SK-N-SH (cell line): ENCODE results near the gene PTGR3. TPM values are rescaled to one million over a fixed set of nuclear protein-coding genes. Genes with fewer than 3 reads are reported as not detected.

Experiments used
- CTCF ChIA-PET: fragments of 300-600, 350-600 bp; formaldehyde crosslinking; extraction: SDS; loops from one replicate; lab custom pipeline; 2021; lab: Yijun Ruan, JAX
- POLR2A ChIA-PET: fragments of 350-600 bp; sonication (Branson Sonifier 250); formaldehyde crosslinking; extraction: SDS; loops from one replicate; lab custom pipeline; 2020; ENCODE audit warnings: antibody characterized with exemption, inconsistent platforms; lab: Yijun Ruan, JAX
- DNase-seq: peaks from one replicate; pipeline ENCODE4 v3.0.0; 2012
- H2AFZ ChIP-seq: fragments of 200-600 bp; sonication (generic); 2 replicates; pipeline ENCODE4 v1.8.1; 2016; ENCODE audit warnings: antibody characterized with exemption, mild to moderate bottlenecking, low read depth
- H3F3A ChIP-seq: fragments of 200-600 bp; sonication (generic); replicated peaks from 2 replicates; pipeline ENCODE3; 2016; ENCODE audit warnings: antibody characterized with exemption, mild to moderate bottlenecking; ENCODE audit not compliant: insufficient read depth
- H3K27ac ChIP-seq, 2 experiments: fragments of 200-500 bp in 1 of 2; fragments of 200-600 bp in 1 of 2; sonication (Bioruptor generic) in 1 of 2; sonication (generic), shearing (Covaris generic) in 1 of 2; 2 replicates each; pipeline versions ENCODE4 v1.5.1 to v1.6.1; 2014 to 2016; ENCODE audit warnings: low read depth in 2 of 2, inconsistent platforms in 1 of 2, low read length in 1 of 2, mild to moderate bottlenecking in 1 of 2, mixed read lengths in 1 of 2
- H3K27me3 ChIP-seq: fragments of 200-600 bp; sonication (generic), shearing (Covaris generic); 2 replicates; pipeline ENCODE4 v1.6.1; 2016; ENCODE audit warnings: mixed run types; ENCODE audit not compliant: insufficient read depth
- H3K36me3 ChIP-seq, 2 experiments: fragments of 200-500 bp in 1 of 2; fragments of 200-600 bp in 1 of 2; sonication (Bioruptor generic) in 1 of 2; sonication (generic) in 1 of 2; replicated peaks in 1 of 2; 2 replicates each; pipeline versions ENCODE3 to v1.5.1; 2014 to 2016; ENCODE audit warnings: low read length in 1 of 2, mild to moderate bottlenecking in 1 of 2; ENCODE audit not compliant: insufficient read depth in 2 of 2, control insufficient read depth in 1 of 2
- H3K4me1 ChIP-seq, 2 experiments: fragments of 200-500 bp in 1 of 2; fragments of 200-600 bp in 1 of 2; sonication (Bioruptor generic) in 1 of 2; sonication (generic), shearing (Covaris generic) in 1 of 2; 2 replicates each; pipeline versions ENCODE4 v1.5.1 to v1.6.1; 2014 to 2016; ENCODE audit warnings: low read depth in 1 of 2, low read length in 1 of 2, mixed run types in 1 of 2; ENCODE audit not compliant: insufficient read depth in 2 of 2, control insufficient read depth in 1 of 2
- H3K4me2 ChIP-seq: fragments of 200-600 bp; sonication (generic), shearing (Covaris generic); 2 replicates; pipeline ENCODE4 v1.6.1; 2017; ENCODE audit warnings: mixed run types
- H3K4me3 ChIP-seq, 2 experiments: fragments of 200-500 bp in 1 of 2; fragments of 200-600 bp in 1 of 2; sonication (Bioruptor generic) in 1 of 2; sonication (generic), shearing (Covaris generic) in 1 of 2; 2 replicates each; pipeline versions ENCODE4 v1.5.1 to v1.8.1; 2014 to 2016; ENCODE audit warnings: low read depth in 2 of 2, inconsistent platforms in 1 of 2, low read length in 1 of 2, mild to moderate bottlenecking in 1 of 2, mixed read lengths in 1 of 2, moderate library complexity in 1 of 2
- H3K79me2 ChIP-seq: fragments of 200-600 bp; sonication (generic); 2 replicates; pipeline ENCODE4 v1.8.1; 2017; ENCODE audit warnings: mild to moderate bottlenecking; ENCODE audit not compliant: insufficient read depth
- H3K9ac ChIP-seq: fragments of 200-600 bp; sonication (generic); 2 replicates; pipeline ENCODE4 v1.6.1; 2017; ENCODE audit warnings: mixed run types
- H3K9me2 ChIP-seq: fragments of 200-600 bp; sonication (generic); 2 replicates; pipeline ENCODE4 v1.6.1; 2017; ENCODE audit warnings: mixed run types
- H3K9me3 ChIP-seq: fragments of 200-600 bp; sonication (generic); 2 replicates; pipeline ENCODE4 v1.6.1; 2017; ENCODE audit warnings: mixed run types, mild to moderate bottlenecking, moderate library complexity
- H4K20me1 ChIP-seq: fragments of 200-600 bp; sonication (generic); 2 replicates; pipeline ENCODE4 v1.6.1; 2017; ENCODE audit warnings: mild to moderate bottlenecking, mixed run types; ENCODE audit not compliant: insufficient read depth
- ELF1 ChIP-seq: IDR thresholded peaks from 2 replicates; pipeline ENCODE4 v1.4.0; 2012
- EP300 ChIP-seq, 2 experiments: IDR thresholded peaks; 2 replicates each; pipeline versions ENCODE4 v1.4.0 to v1.6.1; 2012; ENCODE audit warnings: borderline replicate concordance in 1 of 2, low read depth in 1 of 2, low read length in 1 of 2
- FOSL2 ChIP-seq: IDR thresholded peaks from 2 replicates; pipeline ENCODE4 v1.4.0; 2012; ENCODE audit warnings: low read depth, mild to moderate bottlenecking, moderate library complexity, borderline replicate concordance
- FOXJ3 ChIP-seq: sonication (generic); formaldehyde crosslinking; IDR thresholded peaks from 2 replicates; pipeline ENCODE4 v1.5.1; 2020; ENCODE audit warnings: mild to moderate bottlenecking, missing genetic modification reagents
- FOXM1 ChIP-seq: IDR thresholded peaks from 2 replicates; pipeline ENCODE4 v1.4.0; 2012; ENCODE audit warnings: low read depth, mild to moderate bottlenecking
- MEF2A ChIP-seq: IDR thresholded peaks from 2 replicates; pipeline ENCODE4 v1.4.0; 2012; ENCODE audit warnings: low read depth, borderline replicate concordance
- NFIC ChIP-seq: IDR thresholded peaks from 2 replicates; pipeline ENCODE4 v1.4.0; 2012; ENCODE audit warnings: borderline replicate concordance
- NRF1 ChIP-seq: IDR thresholded peaks from 2 replicates; pipeline ENCODE4 v1.6.1; 2012; ENCODE audit warnings: low read depth, mild to moderate bottlenecking, low read length
- POLR2AphosphoS5 ChIP-seq: IDR thresholded peaks from 2 replicates; pipeline ENCODE4 v1.6.1; 2012; ENCODE audit warnings: low read depth, low read length
- RAD21 ChIP-seq: IDR thresholded peaks from 2 replicates; pipeline ENCODE4 v1.6.1; 2012; ENCODE audit warnings: mild to moderate bottlenecking, low read length
- RFX5 ChIP-seq: IDR thresholded peaks from 2 replicates; pipeline ENCODE4 v1.6.1; 2012; ENCODE audit warnings: mild to moderate bottlenecking, improper control_type of control experiment, low read length
- RXRA ChIP-seq: IDR thresholded peaks from 2 replicates; pipeline ENCODE4 v1.4.0; 2012; ENCODE audit warnings: low read depth, mild to moderate bottlenecking, borderline replicate concordance
- SIN3A ChIP-seq: IDR thresholded peaks from 2 replicates; pipeline ENCODE4 v1.6.1; 2012; ENCODE audit warnings: low read depth, mild to moderate bottlenecking, low read length, moderate library complexity, borderline replicate concordance
- SMC3 ChIP-seq: IDR thresholded peaks from 2 replicates; pipeline ENCODE4 v1.6.1; 2012; ENCODE audit warnings: low read depth, low read length, improper control_type of control experiment
- TAF1 ChIP-seq: IDR thresholded peaks from 2 replicates; pipeline ENCODE4 v1.6.1; 2012; ENCODE audit warnings: low read depth, mild to moderate bottlenecking, low read length, moderate library complexity, borderline replicate concordance
- TCF12 ChIP-seq: IDR thresholded peaks from 2 replicates; pipeline ENCODE4 v1.4.0; 2012
- TEAD4 ChIP-seq: IDR thresholded peaks from 2 replicates; pipeline ENCODE4 v1.4.0; 2012; ENCODE audit warnings: mild to moderate bottlenecking, borderline replicate concordance; ENCODE audit not compliant: insufficient read depth
- WGBS: methylation state at CpG from one replicate; pipeline ENCODE4 v1.1.6; 2017; ENCODE audit warnings: low lambda C conversion rate; 5-methylcytosine and 5-hydroxymethylcytosine counted together
- polyA plus RNA-seq, 3 experiments: library from polyadenylated mRNA; depleted of rRNA; stranded (reverse); fragments of >200 nt; gene quantifications; 2 replicates each; pipeline ENCODE4 v1.2.3, GENCODE V29; 2012
- TF ChIP-seq, protein P1 (sequence below): fragments of 150-350 bp; IDR thresholded peaks from 2 replicates; pipeline ENCODE4 v1.6.1; 2016; ENCODE audit warnings: mild to moderate bottlenecking, low read depth, low read length
- TF ChIP-seq, protein P2 (sequence below): fragments of 150-350 bp; IDR thresholded peaks from 2 replicates; pipeline ENCODE4 v1.6.1; 2017; ENCODE audit warnings: antibody characterized with exemption, low read length, low read depth, borderline replicate concordance
- TF ChIP-seq, protein P3 (sequence below): IDR thresholded peaks from 2 replicates; pipeline ENCODE4 v1.4.0; 2012; ENCODE audit warnings: low read depth

PTGR3 gene
- polyA plus RNA-seq, 1 of the 3 experiments (the other 2 are of a cell fraction): 20.7 TPM

DNA sequence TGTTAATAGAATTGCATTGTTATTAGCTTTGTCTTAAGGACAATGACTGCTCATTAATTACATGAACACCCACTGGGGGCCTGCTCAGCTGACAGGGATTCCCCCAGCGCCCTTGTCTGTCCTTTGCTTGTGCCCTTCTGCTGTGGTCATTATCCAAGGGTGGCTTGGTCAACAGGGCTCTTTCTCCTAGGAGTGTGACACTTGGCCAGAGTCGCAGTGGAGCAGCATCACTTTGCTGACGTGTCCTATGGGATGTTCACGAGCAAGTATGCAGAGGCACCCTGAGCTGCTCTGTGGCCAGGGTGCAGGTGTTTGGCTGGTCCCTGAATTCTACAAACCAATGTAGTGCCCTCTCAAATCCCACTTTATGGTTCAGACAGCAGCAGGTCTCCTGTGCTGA, 46.0 kb downstream of the PTGR3 start:
- TF ChIP-seq RAD21: no peak
- TF ChIP-seq RXRA: no peak
- no peak for TF ChIP-seq TEAD4
- TF ChIP-seq SIN3A: no peak
- no peak for TF ChIP-seq FOXM1
- TF ChIP-seq TCF12: no peak
- no peak for TF ChIP-seq SMC3
- no peak for TF ChIP-seq ELF1
- TF ChIP-seq, protein P1, sequence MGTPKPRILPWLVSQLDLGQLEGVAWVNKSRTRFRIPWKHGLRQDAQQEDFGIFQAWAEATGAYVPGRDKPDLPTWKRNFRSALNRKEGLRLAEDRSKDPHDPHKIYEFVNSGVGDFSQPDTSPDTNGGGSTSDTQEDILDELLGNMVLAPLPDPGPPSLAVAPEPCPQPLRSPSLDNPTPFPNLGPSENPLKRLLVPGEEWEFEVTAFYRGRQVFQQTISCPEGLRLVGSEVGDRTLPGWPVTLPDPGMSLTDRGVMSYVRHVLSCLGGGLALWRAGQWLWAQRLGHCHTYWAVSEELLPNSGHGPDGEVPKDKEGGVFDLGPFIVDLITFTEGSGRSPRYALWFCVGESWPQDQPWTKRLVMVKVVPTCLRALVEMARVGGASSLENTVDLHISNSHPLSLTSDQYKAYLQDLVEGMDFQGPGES: no peak
- TF ChIP-seq, protein P2, sequence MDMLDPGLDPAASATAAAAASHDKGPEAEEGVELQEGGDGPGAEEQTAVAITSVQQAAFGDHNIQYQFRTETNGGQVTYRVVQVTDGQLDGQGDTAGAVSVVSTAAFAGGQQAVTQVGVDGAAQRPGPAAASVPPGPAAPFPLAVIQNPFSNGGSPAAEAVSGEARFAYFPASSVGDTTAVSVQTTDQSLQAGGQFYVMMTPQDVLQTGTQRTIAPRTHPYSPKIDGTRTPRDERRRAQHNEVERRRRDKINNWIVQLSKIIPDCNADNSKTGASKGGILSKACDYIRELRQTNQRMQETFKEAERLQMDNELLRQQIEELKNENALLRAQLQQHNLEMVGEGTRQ: no peak
- TF ChIP-seq, protein P3, sequence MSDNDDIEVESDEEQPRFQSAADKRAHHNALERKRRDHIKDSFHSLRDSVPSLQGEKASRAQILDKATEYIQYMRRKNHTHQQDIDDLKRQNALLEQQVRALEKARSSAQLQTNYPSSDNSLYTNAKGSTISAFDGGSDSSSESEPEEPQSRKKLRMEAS: no peak
- TF ChIP-seq TAF1: no peak
- TF ChIP-seq NFIC: no peak
- no peak for TF ChIP-seq POLR2AphosphoS5
- TF ChIP-seq FOXJ3 (CRISPR knock-in tag): no peak
- TF ChIP-seq EP300 (IDR thresholded peaks at IDR 0.05; ENCODE audit: borderline replicate concordance in 1 of 2, low read depth in 1 of 2, low read length in 1 of 2): no peak
- no peak for TF ChIP-seq RFX5
- TF ChIP-seq NRF1: no peak
- TF ChIP-seq FOSL2: no peak
- no peak for TF ChIP-seq MEF2A
- TF ChIP-seq, all 33 proteins: peak for 0
- H3K79me2 ChIP-seq: no peaks in the 10 kb centered on the region
- no peaks in the 10 kb centered on the region for H4K20me1 ChIP-seq
- no peaks in the 10 kb centered on the region for H3K36me3 ChIP-seq
- H3K4me1 ChIP-seq: peaks cover 0 to 4% of the 10 kb centered on the region in 2 experiments; a peak in 1 of 4 replicates
- ChIA-PET POLR2A (no interaction called here), CTCF (interaction anchor here (0.9 kb wide), 1 partner anchor 14 kb away, joined by 3 read pairs; no protein-coding TSS in a partner anchor)
- WGBS: 88% methylated on average over 4 of the region's 4 CpGs
- no peak overlapping the region for H3K4me2 ChIP-seq
- no peaks in the 10 kb centered on the region for H3K9me3 ChIP-seq
- H3K27ac ChIP-seq: no peak overlapping the region
- no peaks in the 10 kb centered on the region for H3F3A ChIP-seq
- no peaks in the 10 kb centered on the region for H3K9me2 ChIP-seq
- no peaks in the 10 kb centered on the region for H3K27me3 ChIP-seq
- no peak overlapping the region for H2AFZ ChIP-seq
- H3K9ac ChIP-seq: no peak overlapping the region
- no peak overlapping the region for H3K4me3 ChIP-seq
- DNase-seq: no peak
